SKM-1 (cell line): Measurements from ENCODE around the gene TMBIM6.

Experiments used
- DNase-seq: peaks from one replicate; lab custom pipeline; 2025; ENCODE audit not compliant: unreplicated experiment; lab: John Stamatoyannopoulos, UW

The TMBIM6 gene

GRCh38 chr12:49796606-49797448 lies 55.5 kb downstream of the TMBIM6 start:
- DNase-seq = no peak

- no peak for DNase-seq
These were observed 56.1 kb downstream of the TMBIM6 start for GRCh38 chr12:49797449-49797776.

GRCh38 chr12:49798248-49798647 lies 56.9 kb downstream of the TMBIM6 start:
- no peak for DNase-seq

- no peak for DNase-seq
These were observed 57.6 kb downstream of the TMBIM6 start for GRCh38 chr12:49798934-49799333.

- no peak for DNase-seq
These were observed 59.2 kb downstream of the TMBIM6 start for GRCh38 chr12:49800421-49801140.

GRCh38 chr12:49801141-49802063 lies 60.0 kb downstream of the TMBIM6 start:
- DNase-seq = no peak

GRCh38 chr12:49803693-49804450 lies 62.5 kb downstream of the TMBIM6 start:
- DNase-seq = no peak

- no peak for DNase-seq
These were observed 63.5 kb downstream of the TMBIM6 start for GRCh38 chr12:49804821-49805220.

GRCh38 chr12:49805409-49805808 lies 64.1 kb downstream of the TMBIM6 start:
- no peak for DNase-seq

GRCh38 chr12:49806321-49806813 lies 65.0 kb downstream of the TMBIM6 start:
- DNase-seq = no peak

GRCh38 chr12:49806877-49807276 lies 65.5 kb downstream of the TMBIM6 start:
- no peak for DNase-seq

- DNase-seq = no peak
These were observed 66.7 kb downstream of the TMBIM6 start for GRCh38 chr12:49807991-49808580.

- no peak for DNase-seq
These were observed 67.5 kb downstream of the TMBIM6 start for GRCh38 chr12:49808686-49809380.

GRCh38 chr12:49809381-49809905 lies 68.1 kb downstream of the TMBIM6 start:
- no peak for DNase-seq

GRCh38 chr12:49809906-49810389 lies 68.6 kb downstream of the TMBIM6 start:
- no peak for DNase-seq

GRCh38 chr12:49811136-49811535 lies 69.8 kb downstream of the TMBIM6 start:
- no peak for DNase-seq

- no peak for DNase-seq
These were observed 70.6 kb downstream of the TMBIM6 start for GRCh38 chr12:49811961-49812401.

- DNase-seq = no peak
These were observed 71.8 kb downstream of the TMBIM6 start for GRCh38 chr12:49813131-49813530.
